Measurements from ENCODE around the gene TMEM38B.
"Not testable (repeated sequence)": the region's sequence is repeated elsewhere in the genome, so short reads cannot be mapped to it uniquely, and the experiment has no call there.

Gene TMEM38B

DNA sequence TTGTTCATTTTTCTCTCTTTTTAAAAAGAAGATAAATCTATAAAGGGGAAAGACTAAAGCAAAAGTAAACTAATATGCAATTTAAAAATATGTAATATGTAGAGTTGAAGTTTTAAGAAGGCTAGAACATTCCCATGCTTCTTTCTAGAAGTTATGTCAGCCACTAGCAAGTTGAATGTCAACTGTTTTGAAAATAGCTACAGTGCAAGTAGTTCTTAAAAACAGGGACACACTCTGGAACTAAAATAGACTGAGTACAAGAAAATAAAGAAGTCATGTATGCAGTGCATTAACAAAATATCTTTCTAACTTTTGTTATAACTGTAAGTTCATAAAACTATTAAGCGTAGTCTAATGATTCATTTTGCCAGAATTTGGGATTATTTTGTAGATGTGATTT is 7.9 kb downstream of the TMEM38B start:
- H3K36me3 ChIP-seq (ENCODE audit: control insufficient read depth, insufficient read depth, low read length): no peaks in the 10 kb centered on the region
- no peak overlapping the region for H3K4me3 ChIP-seq (ENCODE audit: extremely low read depth, insufficient read depth, low read length, poor library complexity, severe bottlenecking)
- no peak overlapping the region for H3K27ac ChIP-seq (ENCODE audit: low read depth, low read length, severe bottlenecking)
- H3K4me1 ChIP-seq (ENCODE audit: control insufficient read depth, insufficient read depth, low read length, poor library complexity, severe bottlenecking): peaks cover 4% of the 10 kb centered on the region
- no peaks in the 10 kb centered on the region for H3K9me3 ChIP-seq (ENCODE audit: control insufficient read depth, low read length)
- WGBS, 2 experiments (ENCODE audit: insufficient coverage in 2 of 2): no CpG with 5 or more reads among the region's 1 CpG

- H3K27ac ChIP-seq (ENCODE audit: low read depth, low read length, severe bottlenecking); H3K4me3 ChIP-seq (ENCODE audit: extremely low read depth, insufficient read depth, low read length, poor library complexity, severe bottlenecking); H3K9me3 ChIP-seq (ENCODE audit: control insufficient read depth, low read length); H3K4me1 ChIP-seq (ENCODE audit: control insufficient read depth, insufficient read depth, low read length, poor library complexity, severe bottlenecking); H3K36me3 ChIP-seq (ENCODE audit: control insufficient read depth, insufficient read depth, low read length): not testable (repeated sequence)
- no CpG with 5 or more reads among the region's 4 CpGs for WGBS, 2 experiments (ENCODE audit: insufficient coverage in 2 of 2)
These were observed 9.3 kb downstream of the TMEM38B start for GRCh38 chr9:105703638-105704037.

- H3K36me3 ChIP-seq (ENCODE audit: control insufficient read depth, insufficient read depth, low read length): no peaks in the 10 kb centered on the region
- H3K4me1 ChIP-seq (ENCODE audit: control insufficient read depth, insufficient read depth, low read length, poor library complexity, severe bottlenecking): no peaks in the 10 kb centered on the region
- no peaks in the 10 kb centered on the region for H3K9me3 ChIP-seq (ENCODE audit: control insufficient read depth, low read length)
- no peak overlapping the region for H3K27ac ChIP-seq (ENCODE audit: low read depth, low read length, severe bottlenecking)
- no peak overlapping the region for H3K4me3 ChIP-seq (ENCODE audit: extremely low read depth, insufficient read depth, low read length, poor library complexity, severe bottlenecking)
- WGBS, 2 experiments (ENCODE audit: insufficient coverage in 2 of 2): 93 to 99% methylated on average over 7 of the region's 8 CpGs
These were observed 11.8 kb downstream of the TMEM38B start for GRCh38 chr9:105706156-105706555.

GRCh38 chr9:105708405-105708804 is 14.1 kb downstream of the TMEM38B start:
- Histone ChIP-seq H3K4me3 (ENCODE audit: extremely low read depth, insufficient read depth, low read length, poor library complexity, severe bottlenecking) (no peak overlapping the region), H3K4me1 (ENCODE audit: control insufficient read depth, insufficient read depth, low read length, poor library complexity, severe bottlenecking) (no peaks in the 10 kb centered on the region), H3K36me3 (ENCODE audit: control insufficient read depth, insufficient read depth, low read length) (no peaks in the 10 kb centered on the region), H3K9me3 (ENCODE audit: control insufficient read depth, low read length) (peaks cover under 1% of the 10 kb centered on the region), H3K27ac (ENCODE audit: low read depth, low read length, severe bottlenecking) (no peak overlapping the region)
- WGBS, 2 experiments (ENCODE audit: insufficient coverage in 2 of 2): 95 to 100% methylated on average over 3 of the region's 3 CpGs

- Histone ChIP-seq H3K4me3 (ENCODE audit: extremely low read depth, insufficient read depth, low read length, poor library complexity, severe bottlenecking) (no peak overlapping the region), H3K36me3 (ENCODE audit: control insufficient read depth, insufficient read depth, low read length) (no peaks in the 10 kb centered on the region), H3K4me1 (ENCODE audit: control insufficient read depth, insufficient read depth, low read length, poor library complexity, severe bottlenecking) (no peaks in the 10 kb centered on the region), H3K9me3 (ENCODE audit: control insufficient read depth, low read length) (peaks cover 4% of the 10 kb centered on the region), H3K27ac (ENCODE audit: low read depth, low read length, severe bottlenecking) (no peak overlapping the region)
- 93 to 97% methylated on average over 8 to 10 of the region's 13 CpGs for WGBS, 2 experiments (ENCODE audit: insufficient coverage in 2 of 2)
These were observed 16.3 kb downstream of the TMEM38B start for GRCh38 chr9:105710638-105711037.

DNA sequence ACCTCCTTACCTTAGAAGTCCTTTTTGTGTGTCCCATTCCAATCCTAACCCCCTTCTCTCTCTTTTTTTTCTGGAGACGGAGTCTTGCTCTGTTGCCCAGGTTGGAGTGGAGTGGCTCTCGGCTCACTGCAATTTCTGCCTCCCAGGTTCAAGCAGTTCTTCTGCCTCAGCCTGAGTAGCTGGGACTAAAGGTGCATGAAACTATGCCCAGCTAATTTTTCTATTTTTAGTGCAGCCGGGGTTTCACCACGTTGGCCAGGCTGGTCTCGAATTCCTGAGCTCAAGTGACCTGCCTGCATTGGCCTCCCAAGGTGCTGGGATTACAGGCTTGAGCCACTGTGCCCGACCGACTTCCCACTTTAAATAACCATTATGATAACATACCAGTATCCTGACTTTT is 17.5 kb downstream of the TMEM38B start:
- Histone ChIP-seq H3K36me3 (ENCODE audit: control insufficient read depth, insufficient read depth, low read length) (no peaks in the 10 kb centered on the region), H3K4me3 (ENCODE audit: extremely low read depth, insufficient read depth, low read length, poor library complexity, severe bottlenecking) (no peak overlapping the region), H3K4me1 (ENCODE audit: control insufficient read depth, insufficient read depth, low read length, poor library complexity, severe bottlenecking) (no peaks in the 10 kb centered on the region), H3K27ac (ENCODE audit: low read depth, low read length, severe bottlenecking) (no peak overlapping the region), H3K9me3 (ENCODE audit: control insufficient read depth, low read length) (peaks cover 4% of the 10 kb centered on the region)
- WGBS, 2 experiments (ENCODE audit: insufficient coverage in 2 of 2): 82 to 93% methylated on average over 5 of the region's 7 CpGs

DNA sequence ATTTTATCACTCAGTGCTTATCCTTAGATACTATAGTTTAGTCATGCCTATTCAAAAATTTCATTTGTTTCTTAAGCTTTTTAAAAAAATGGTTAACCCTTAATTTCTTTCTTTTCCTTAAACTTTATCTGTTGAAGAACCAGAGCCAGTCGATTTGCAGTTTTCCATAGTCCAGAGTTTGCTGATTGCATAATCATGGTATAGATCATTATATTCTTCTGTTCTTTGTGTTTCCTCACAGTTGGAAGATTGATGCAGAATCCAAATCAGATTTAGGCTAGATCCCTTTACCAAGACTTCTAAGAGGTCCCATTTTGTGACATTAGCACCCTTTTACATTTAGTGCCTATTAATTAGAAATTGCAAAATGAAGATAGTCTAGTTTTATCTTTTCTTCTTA is 18.0 kb downstream of the TMEM38B start:
- no peak overlapping the region for H3K4me3 ChIP-seq (ENCODE audit: extremely low read depth, insufficient read depth, low read length, poor library complexity, severe bottlenecking)
- peaks cover 4% of the 10 kb centered on the region for H3K9me3 ChIP-seq (ENCODE audit: control insufficient read depth, low read length)
- no peak overlapping the region for H3K27ac ChIP-seq (ENCODE audit: low read depth, low read length, severe bottlenecking)
- no peaks in the 10 kb centered on the region for H3K36me3 ChIP-seq (ENCODE audit: control insufficient read depth, insufficient read depth, low read length)
- no peaks in the 10 kb centered on the region for H3K4me1 ChIP-seq (ENCODE audit: control insufficient read depth, insufficient read depth, low read length, poor library complexity, severe bottlenecking)
- no CpG with 5 or more reads among the region's 1 CpG for WGBS, 2 experiments (ENCODE audit: insufficient coverage in 2 of 2)

DNA sequence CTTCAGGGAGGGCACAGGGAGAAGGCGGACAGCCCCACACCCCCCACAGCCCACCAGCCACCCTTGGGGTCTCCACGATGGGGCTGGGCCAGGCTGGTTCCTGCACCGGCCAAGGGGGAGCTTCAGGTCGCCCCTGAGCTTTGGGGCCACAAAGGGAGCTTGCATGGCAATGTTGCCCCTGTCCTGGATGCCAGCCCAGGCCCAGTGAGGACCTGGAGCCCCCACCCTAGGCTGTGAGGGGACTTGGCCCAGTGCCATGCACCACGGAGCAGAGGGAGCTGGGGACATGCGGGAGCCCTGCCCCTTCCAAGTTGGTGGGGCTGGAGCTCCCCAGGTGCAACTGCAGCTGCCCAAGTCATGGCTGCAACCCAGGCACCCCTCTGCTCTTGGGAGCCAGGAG is 18.4 kb downstream of the TMEM38B start:
- H3K4me1 ChIP-seq (ENCODE audit: control insufficient read depth, insufficient read depth, low read length, poor library complexity, severe bottlenecking): no peaks in the 10 kb centered on the region
- WGBS, 2 experiments (ENCODE audit: insufficient coverage in 2 of 2): 77 to 79% methylated on average over 4 to 5 of the region's 6 CpGs
- H3K4me3 ChIP-seq (ENCODE audit: extremely low read depth, insufficient read depth, low read length, poor library complexity, severe bottlenecking): no peak overlapping the region
- no peak overlapping the region for H3K27ac ChIP-seq (ENCODE audit: low read depth, low read length, severe bottlenecking)
- no peaks in the 10 kb centered on the region for H3K36me3 ChIP-seq (ENCODE audit: control insufficient read depth, insufficient read depth, low read length)
- H3K9me3 ChIP-seq (ENCODE audit: control insufficient read depth, low read length): peaks cover 4% of the 10 kb centered on the region

- Histone ChIP-seq H3K27ac (ENCODE audit: low read depth, low read length, severe bottlenecking) (no peak overlapping the region), H3K36me3 (ENCODE audit: control insufficient read depth, insufficient read depth, low read length) (no peaks in the 10 kb centered on the region), H3K9me3 (ENCODE audit: control insufficient read depth, low read length) (peaks cover 4% of the 10 kb centered on the region), H3K4me1 (ENCODE audit: control insufficient read depth, insufficient read depth, low read length, poor library complexity, severe bottlenecking) (no peaks in the 10 kb centered on the region), H3K4me3 (ENCODE audit: extremely low read depth, insufficient read depth, low read length, poor library complexity, severe bottlenecking) (no peak overlapping the region)
- 86 to 90% methylated on average over 8 to 10 of the region's 11 CpGs for WGBS, 2 experiments (ENCODE audit: insufficient coverage in 2 of 2)
These were observed 19.1 kb downstream of the TMEM38B start for GRCh38 chr9:105713260-105714019.

GRCh38 chr9:105714020-105714331 is 19.6 kb downstream of the TMEM38B start:
- no peak overlapping the region for H3K4me3 ChIP-seq (ENCODE audit: extremely low read depth, insufficient read depth, low read length, poor library complexity, severe bottlenecking)
- H3K27ac ChIP-seq (ENCODE audit: low read depth, low read length, severe bottlenecking): no peak overlapping the region
- no peaks in the 10 kb centered on the region for H3K4me1 ChIP-seq (ENCODE audit: control insufficient read depth, insufficient read depth, low read length, poor library complexity, severe bottlenecking)
- peaks cover 4% of the 10 kb centered on the region for H3K9me3 ChIP-seq (ENCODE audit: control insufficient read depth, low read length)
- 100% methylated on average over 2 of the region's 2 CpGs for WGBS, 2 experiments (ENCODE audit: insufficient coverage in 2 of 2)
- no peaks in the 10 kb centered on the region for H3K36me3 ChIP-seq (ENCODE audit: control insufficient read depth, insufficient read depth, low read length)

GRCh38 chr9:105716146-105716545 is 21.8 kb downstream of the TMEM38B start:
- Histone ChIP-seq H3K36me3 (ENCODE audit: control insufficient read depth, insufficient read depth, low read length) (no peaks in the 10 kb centered on the region), H3K27ac (ENCODE audit: low read depth, low read length, severe bottlenecking) (no peak overlapping the region), H3K9me3 (ENCODE audit: control insufficient read depth, low read length) (peaks cover 4% of the 10 kb centered on the region), H3K4me3 (ENCODE audit: extremely low read depth, insufficient read depth, low read length, poor library complexity, severe bottlenecking) (no peak overlapping the region), H3K4me1 (ENCODE audit: control insufficient read depth, insufficient read depth, low read length, poor library complexity, severe bottlenecking) (no peaks in the 10 kb centered on the region)
- no CpG with 5 or more reads among the region's 1 CpG for WGBS, 2 experiments (ENCODE audit: insufficient coverage in 2 of 2)
